HUDEP-2 (cell line): ENCODE results near the gene LRRC57.

Experiments
- DNase-seq, 76 experiments: peaks; one replicate each; lab custom pipeline; 2025; ENCODE audit not compliant: unreplicated experiment in 76 of 76; lab: John Stamatoyannopoulos, UW

Gene LRRC57

GRCh38 chr15:42493679-42494078, 54.9 kb downstream of the LRRC57 start:
- no peak for DNase-seq

DNA sequence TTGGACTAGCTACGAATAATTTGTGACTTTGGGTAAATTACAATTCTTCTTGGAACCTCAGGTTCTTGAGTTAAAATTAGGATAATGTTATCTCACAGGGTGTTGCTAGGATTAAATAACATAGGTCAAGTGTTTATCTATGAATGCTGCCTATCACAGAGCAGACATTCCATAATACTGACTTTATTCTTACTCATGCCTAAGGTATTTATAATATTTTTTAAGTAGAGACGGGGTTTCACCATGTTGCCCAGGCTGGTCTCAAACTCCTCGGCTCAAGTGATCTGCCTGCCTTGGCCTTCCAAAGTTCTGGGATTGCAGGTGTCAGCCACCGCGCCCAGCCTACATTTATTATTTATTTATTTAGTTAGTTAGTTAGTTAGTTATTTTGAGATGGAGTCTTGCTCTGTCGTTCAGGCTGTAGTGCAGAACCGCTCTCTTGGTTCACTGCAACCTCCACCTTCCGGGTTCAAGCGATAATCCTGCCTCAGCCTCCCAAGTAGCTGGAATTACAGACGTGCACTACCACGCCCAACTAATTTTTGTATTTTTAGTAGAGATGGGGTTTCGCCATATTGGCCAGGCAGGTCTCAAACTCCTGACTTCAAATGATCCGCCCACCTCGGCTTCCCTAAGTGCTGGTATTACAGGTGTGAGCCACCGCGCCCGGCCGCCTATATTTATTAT, 56.9 kb downstream of the LRRC57 start:
- DNase-seq, result peak in 7 of 76 experiments; percentile 8 to 62 (median 37)

DNA sequence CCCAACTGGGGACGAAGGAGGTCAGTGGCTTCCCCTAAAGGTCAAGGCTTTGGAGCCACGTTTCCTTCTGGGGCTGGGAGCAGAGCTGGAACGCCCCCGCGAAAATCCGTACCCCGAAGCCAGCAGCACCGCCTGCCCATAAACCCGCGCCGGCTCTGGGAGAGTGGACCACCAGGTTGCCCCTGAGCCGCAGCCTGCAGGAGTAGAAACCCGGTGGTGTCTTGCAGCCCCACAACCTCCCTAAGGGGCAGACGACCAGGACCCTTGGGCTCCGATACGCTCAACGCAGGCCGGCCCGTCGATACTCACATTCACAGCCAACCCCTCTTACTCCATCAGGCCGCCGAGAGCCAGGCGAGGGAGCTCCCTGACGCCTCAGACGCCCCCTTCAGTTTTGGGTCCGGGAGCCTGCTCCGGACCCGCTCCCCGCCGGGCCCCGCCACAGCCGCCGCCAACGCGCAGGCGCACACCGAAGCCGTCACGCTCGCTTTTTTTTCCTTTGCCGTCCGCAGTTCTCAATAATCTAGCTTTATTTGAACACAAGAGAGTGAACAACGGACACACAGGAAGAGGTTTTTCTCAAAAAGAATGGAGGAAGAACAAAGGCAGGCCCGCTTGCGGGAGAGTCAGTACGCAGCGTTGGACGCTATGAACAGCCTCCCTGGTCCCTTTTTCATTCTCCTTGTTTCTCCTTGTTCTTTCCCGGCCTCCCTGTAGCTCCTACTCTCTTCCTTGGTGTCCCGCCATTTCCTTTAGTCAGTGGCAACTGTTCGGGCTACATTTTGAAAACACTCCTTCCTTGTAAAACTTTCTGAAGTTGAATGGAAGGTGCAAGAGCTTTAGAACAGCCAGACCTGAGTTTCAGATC, 57.7 kb downstream of the LRRC57 start, which contains the start of gene ZNF106:
TSS of gene ZNF106 (minus strand) at position 471 of the 868 bp plus-strand sequence. CDS start 18,852 bp downstream, outside the sequence.
- DNase-seq, result peak in 73 of 76 experiments; percentile 32 to 91 (median 74)

- no peak for DNase-seq
Observed at GRCh38 chr15:42490291-42490670, 58.3 kb downstream of the LRRC57 start.
